IPS-18a (cell line): ENCODE measurements around the gene RND2.

ENCODE experiments used
- H3K27ac ChIP-seq: one replicate; pipeline ENCODE4 v1.5.1; 2013; ENCODE audit warnings: low read length
- H3K27me3 ChIP-seq: one replicate; pipeline ENCODE4 v1.6.1; 2013; ENCODE audit warnings: mild to moderate bottlenecking, low read length; ENCODE audit not compliant: control insufficient read depth, insufficient read depth
- H3K36me3 ChIP-seq: one replicate; pipeline ENCODE4 v1.6.1; 2013; ENCODE audit warnings: low read depth, low read length; ENCODE audit not compliant: control insufficient read depth
- H3K4me1 ChIP-seq: one replicate; pipeline ENCODE4 v1.6.1; 2013; ENCODE audit warnings: low read depth, low read length; ENCODE audit not compliant: control insufficient read depth
- H3K4me3 ChIP-seq: one replicate; pipeline ENCODE4 v1.5.1; 2013; ENCODE audit warnings: low read length
- H3K9ac ChIP-seq: one replicate; pipeline ENCODE4 v1.6.1; 2013; ENCODE audit warnings: mild to moderate bottlenecking, low read length, moderate library complexity
- H3K9me3 ChIP-seq: one replicate; pipeline ENCODE4 v1.6.1; 2013; ENCODE audit warnings: low read depth, low read length; ENCODE audit not compliant: control insufficient read depth

Gene RND2

DNA sequence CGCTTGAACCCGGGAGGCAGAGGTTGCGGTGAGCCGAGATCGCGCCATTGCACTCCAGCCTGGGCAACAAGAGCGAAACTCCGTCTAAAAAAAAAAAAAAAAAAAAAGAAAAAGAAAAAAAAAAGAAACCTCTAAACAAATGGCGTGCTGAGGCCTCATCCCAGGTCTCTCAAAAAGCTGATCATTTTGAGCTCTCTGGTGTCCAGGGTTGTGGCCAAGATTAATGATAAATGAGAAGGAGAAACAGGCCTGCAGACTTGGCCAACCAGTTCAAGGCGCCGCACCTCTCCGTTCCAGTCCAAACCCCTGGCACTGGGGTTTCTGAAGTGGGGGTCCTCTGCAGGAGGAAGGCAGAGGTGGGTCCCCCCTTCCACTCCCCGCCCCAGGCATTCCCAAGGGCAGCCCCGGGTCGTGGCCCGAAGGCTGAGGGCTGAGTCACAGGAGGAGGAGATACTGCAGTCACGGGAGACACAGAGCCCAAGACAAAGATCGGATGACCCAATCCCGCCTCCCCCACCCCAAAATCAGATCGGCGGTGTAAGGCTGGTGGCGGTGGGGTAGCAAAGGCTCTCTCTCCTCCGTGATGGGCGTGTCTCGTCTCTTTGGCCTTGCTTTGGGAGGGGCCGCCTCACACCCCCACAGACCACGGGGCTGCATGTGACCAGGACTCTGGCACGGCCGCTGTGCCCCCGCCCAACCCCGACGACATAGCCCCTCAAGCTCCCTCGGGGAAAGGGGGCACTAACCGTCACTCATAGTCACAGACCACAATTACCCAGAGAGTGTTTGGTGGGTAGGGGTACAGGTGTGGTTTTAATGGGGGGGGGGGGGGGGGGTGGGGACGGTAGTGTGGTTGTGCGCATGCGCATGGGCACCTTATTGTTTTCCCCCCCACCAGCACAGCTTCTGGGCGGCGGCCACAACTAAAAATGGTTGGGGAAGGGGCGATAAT lies 4.0 kb upstream of the RND2 start:
- peaks cover 16% of the 10 kb centered on the region for H3K36me3 ChIP-seq
- H3K27ac ChIP-seq, result no peak overlapping the region
- peak overlapping the region; percentile 85 for H3K9ac ChIP-seq
- H3K4me3 ChIP-seq, result peak overlapping the region; percentile 77
- H3K4me1 ChIP-seq, result peaks cover 13% of the 10 kb centered on the region
- no peaks in the 10 kb centered on the region for H3K27me3 ChIP-seq
- H3K9me3 ChIP-seq, result no peaks in the 10 kb centered on the region

DNA sequence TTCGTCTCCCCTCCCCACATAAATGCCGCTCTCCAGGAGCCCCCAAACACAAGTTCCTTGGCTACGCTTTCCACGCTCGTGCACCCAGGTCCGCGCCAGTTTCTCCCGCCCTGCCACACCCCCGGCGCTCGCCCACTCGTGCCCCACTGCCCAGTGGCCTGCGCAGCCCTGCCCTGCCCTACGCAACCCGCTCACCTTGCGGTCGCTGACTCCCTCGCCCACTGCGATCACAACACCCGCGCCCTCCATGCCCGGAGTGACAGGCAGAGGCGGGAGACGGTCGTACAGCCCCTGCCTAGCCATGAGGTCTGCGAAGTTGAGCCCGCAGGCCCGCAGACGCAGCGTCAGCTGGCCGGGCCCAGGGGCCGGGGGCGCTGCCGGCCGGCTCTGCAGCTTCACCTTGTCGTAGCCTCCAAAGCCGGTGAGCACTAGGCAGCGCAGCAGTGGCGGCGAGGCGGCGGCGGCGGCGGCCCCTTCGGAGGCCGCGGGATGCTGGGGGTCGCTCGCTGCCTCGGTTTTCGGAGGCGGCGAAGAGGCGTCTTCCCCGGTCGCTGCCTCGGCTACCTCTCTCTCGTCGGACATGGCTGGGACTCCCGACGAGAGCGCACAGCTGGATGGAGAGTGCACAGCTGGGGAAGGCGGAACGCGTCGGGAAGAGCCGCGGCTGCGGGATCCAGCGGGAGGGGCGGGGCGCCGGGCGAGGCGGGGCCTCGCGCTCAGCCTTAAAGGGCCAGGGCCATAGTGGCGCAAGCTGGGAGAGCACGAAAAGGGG lies 3.1 kb upstream of the RND2 start, which contains the start of gene VAT1:
VAT1 (minus strand) TSS at position 645 of the 772 bp plus-strand sequence; CDS start at position 582, 63 bp downstream.
- no peaks in the 10 kb centered on the region for H3K27me3 ChIP-seq
- H3K36me3 ChIP-seq, result peaks cover 10% of the 10 kb centered on the region
- H3K9me3 ChIP-seq, result no peaks in the 10 kb centered on the region
- H3K4me1 ChIP-seq, result peaks cover 19% of the 10 kb centered on the region
- peak within 1 kb of the TSS; percentile 77 for H3K4me3 ChIP-seq
- H3K9ac ChIP-seq, result peak within 1 kb of the TSS; percentile 85
- H3K27ac ChIP-seq, result no peak within 1 kb of the TSS

DNA sequence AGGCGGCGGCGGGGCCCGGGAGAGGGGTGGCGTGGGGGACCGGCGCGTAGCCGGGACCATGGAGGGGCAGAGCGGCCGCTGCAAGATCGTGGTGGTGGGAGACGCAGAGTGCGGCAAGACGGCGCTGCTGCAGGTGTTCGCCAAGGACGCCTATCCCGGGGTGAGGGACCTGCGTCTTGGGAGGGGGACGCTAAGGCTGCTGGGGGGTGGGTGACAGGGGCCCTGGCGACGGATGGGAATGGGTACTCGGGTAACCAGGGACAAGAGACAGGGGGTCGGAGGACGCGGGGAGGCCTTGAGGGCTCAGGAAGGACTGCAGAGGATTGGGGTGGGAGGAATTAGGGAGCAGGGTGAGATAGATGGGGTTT lies 243 bp downstream of the RND2 start:
- no peaks in the 10 kb centered on the region for H3K36me3 ChIP-seq
- no peaks in the 10 kb centered on the region for H3K27me3 ChIP-seq
- H3K4me1 ChIP-seq, result peaks cover 21% of the 10 kb centered on the region
- no peak overlapping the region for H3K27ac ChIP-seq
- H3K9me3 ChIP-seq, result no peaks in the 10 kb centered on the region
- peak overlapping the region; percentile 38 for H3K9ac ChIP-seq
- H3K4me3 ChIP-seq, result peak overlapping the region; percentile 75

DNA sequence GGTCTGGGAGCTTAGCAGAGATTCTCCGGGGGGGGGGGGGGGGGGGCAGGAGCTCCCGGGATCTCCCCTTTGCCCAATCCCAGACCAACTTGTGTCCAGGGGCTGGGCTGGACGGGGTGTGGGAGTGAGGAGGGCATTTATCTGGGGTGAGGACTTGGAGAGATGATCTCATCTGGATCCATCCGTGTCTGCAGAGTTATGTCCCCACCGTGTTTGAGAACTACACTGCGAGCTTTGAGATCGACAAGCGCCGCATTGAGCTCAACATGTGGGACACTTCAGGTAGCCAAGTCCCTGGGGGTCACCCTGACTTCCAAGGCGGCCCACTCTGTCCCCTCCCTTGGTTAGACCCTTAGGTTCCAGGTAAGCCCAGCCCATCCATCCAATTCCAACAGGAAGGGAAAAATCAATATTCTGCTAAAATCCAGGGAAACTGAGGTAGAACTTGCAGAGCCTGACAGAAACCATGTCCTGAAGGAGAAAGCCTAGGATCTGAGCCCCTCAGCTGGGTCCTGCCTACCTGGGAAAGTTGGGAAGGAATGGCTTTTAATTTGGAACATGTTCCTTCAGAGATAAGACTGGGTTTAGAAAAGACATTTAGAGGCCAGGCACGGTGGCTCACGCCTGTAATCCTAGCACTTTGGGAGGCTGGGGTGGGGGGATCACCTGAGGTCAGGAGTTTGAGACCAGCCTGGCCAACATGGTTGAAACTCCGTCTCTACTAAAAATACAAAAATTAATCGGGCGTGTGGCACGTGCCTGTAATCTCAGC lies 921 bp downstream of the RND2 start:
- Histone ChIP-seq H3K27me3 (no peaks in the 10 kb centered on the region), H3K4me3 (peak overlapping the region; percentile 75)

DNA sequence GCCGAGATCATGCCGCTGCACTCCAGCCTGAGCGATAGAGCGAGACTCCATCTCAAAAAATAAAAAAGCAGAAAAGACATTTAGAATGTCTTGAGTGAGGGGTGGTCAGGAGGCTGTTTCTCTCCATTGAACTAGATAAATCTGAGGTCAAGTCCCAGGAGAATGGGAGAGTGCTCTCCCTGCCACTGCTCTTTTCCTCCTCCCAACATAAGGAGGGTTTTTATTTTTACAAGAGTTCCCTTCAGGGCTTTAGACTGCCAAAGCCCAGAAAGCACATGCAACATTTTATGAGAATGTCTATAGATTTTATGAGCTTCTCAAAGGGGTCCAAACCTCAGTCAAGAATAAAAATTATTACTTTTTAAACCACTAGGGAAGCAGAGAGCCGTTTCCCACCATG lies 1.6 kb downstream of the RND2 start:
- H3K9ac ChIP-seq, result no peak overlapping the region
- no peaks in the 10 kb centered on the region for H3K9me3 ChIP-seq

More for the DNA sequence above, 921 bp downstream of the RND2 start:
- no peaks in the 10 kb centered on the region for H3K9me3 ChIP-seq
- peaks cover 18% of the 10 kb centered on the region for H3K4me1 ChIP-seq
- H3K9ac ChIP-seq, result peak overlapping the region; percentile 38
- no peaks in the 10 kb centered on the region for H3K36me3 ChIP-seq
- no peak overlapping the region for H3K27ac ChIP-seq

DNA sequence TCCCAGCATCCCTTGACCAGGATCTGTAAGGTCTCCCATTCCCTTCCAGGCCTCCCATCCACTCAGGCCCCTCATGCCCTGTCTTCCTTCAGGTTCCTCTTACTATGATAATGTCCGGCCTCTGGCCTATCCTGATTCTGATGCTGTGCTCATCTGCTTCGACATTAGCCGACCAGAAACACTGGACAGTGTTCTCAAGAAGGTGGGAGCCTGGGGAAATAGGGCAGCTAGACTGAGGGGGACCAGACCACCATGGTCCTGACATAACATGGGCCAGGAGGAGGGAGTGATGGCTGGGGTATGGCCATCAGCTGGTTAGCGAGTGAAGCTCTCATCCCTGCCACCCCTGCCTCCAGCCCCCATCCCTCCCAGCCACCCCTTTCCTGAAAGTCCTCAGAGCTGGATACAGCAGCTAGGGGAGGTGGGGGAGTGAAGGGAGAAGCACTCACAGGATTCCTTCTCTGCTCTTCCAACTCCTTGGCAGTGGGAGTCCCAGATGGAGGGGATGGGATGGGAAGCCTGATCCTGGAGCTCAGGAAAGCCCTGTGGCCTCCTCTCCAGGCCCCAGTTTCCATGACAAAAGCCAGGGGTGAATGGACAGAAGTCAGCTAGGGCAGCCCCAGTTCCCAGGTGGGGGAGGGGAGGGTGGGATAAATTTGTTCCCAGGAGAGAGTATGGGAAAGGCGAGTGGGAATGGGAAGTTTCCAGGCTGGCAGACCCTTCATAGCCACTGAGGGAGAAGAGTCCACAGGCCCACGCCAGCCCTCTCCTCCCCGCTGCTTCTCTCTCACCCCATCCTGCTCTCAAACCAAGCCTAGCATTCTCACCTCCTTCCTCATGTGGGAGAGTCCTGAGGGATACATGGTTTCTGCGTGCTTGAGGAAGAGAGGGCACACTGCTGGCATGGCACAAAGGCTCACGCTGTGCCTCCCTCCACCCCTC lies 2.3 kb downstream of the RND2 start:
- Histone ChIP-seq H3K9ac (no peak overlapping the region), H3K36me3 (no peaks in the 10 kb centered on the region), H3K27me3 (no peaks in the 10 kb centered on the region), H3K4me1 (peaks cover 25% of the 10 kb centered on the region), H3K9me3 (no peaks in the 10 kb centered on the region), H3K4me3 (peak overlapping the region; percentile 5), H3K27ac (peak overlapping the region; percentile 4)

More for the DNA sequence above, 1.6 kb downstream of the RND2 start:
- Histone ChIP-seq H3K4me1 (peaks cover 23% of the 10 kb centered on the region), H3K4me3 (peak overlapping the region; percentile 5), H3K27ac (no peak overlapping the region), H3K27me3 (no peaks in the 10 kb centered on the region), H3K36me3 (no peaks in the 10 kb centered on the region)

DNA sequence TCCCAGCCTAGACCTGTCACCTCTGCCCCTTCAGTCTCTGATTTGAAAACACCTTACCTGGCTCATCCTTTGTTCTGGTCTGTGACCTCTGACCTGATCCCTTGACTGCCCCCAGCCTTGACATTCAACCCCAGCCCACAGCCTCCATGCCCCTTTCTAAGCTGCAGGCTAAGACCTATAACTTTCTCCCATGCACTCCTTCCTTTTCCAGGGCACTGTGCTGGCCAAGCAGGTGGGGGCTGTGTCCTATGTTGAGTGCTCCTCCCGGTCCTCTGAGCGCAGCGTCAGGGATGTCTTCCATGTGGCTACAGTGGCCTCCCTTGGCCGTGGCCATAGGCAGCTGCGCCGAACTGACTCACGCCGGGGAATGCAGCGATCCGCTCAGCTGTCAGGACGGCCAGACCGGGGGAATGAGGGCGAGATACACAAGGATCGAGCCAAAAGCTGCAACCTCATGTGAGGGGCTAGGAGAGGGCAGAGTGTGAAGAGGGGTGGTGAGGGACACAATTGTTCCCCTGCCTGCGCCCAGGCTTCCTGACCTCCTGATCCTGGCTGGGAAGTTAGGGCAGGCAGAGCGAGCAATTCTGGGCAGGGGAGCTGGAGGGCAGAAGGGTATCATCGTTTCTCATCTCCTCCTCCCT lies 3.3 kb downstream of the RND2 start:
- Histone ChIP-seq H3K4me3 (no peak overlapping the region), H3K9ac (no peak overlapping the region), H3K4me1 (peaks cover 28% of the 10 kb centered on the region), H3K27me3 (no peaks in the 10 kb centered on the region), H3K9me3 (no peaks in the 10 kb centered on the region), H3K36me3 (no peaks in the 10 kb centered on the region), H3K27ac (no peak overlapping the region)

DNA sequence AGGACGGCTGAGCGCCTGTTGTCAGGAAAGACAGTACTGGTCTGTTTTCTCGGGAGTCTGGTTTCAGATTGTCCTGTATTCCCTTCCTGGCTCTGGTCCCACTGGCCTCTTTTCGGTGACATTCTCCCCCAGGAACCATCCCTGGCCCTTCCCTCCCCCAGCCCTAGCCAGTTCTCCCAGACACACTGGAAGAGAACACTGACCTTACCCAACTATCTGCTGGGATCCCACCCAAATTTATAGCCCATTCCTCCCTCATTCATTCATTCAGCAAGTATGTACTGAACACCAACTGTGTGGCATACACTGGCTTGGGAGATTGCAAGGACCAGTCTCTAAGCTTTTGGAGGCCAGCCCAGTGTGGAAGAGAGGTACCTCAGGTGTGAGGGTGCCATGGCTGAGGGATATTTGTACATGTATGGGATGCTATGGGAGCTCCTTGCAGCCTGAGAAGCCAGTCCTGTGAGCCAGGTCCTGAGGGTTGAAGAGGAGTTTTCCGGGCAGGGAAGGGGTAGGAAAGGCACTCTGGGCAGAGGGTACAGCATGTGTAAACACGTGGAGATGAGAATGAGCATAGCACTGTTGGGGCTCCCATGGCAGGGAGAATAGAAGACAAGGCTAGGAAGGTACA lies 5.2 kb downstream of the RND2 start:
- no peak overlapping the region for H3K27ac ChIP-seq
- no peak overlapping the region for H3K9ac ChIP-seq
- H3K4me3 ChIP-seq, result no peak overlapping the region
- H3K4me1 ChIP-seq, result peaks cover 46% of the 10 kb centered on the region
- no peaks in the 10 kb centered on the region for H3K27me3 ChIP-seq
- H3K36me3 ChIP-seq, result no peaks in the 10 kb centered on the region
- no peaks in the 10 kb centered on the region for H3K9me3 ChIP-seq

DNA sequence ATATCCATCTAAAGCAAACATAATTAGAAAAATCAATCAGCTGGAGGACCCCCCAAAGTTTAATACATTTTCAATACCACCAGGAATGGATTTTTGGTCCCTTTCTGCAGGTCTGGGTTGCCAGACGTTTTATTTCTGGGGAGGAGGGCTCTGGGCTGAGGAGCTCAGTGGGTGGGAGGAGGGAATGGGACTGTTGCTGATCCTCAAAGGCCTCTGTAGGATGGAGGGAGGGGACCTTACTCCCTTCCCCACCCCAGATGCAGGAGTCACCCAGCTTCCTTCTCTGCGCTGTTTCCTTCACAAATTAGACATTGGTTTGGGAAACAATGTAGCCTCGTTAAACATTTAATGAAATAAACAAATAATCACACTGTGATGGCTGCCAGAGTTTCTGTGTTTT lies 6.6 kb downstream of the RND2 start:
- Histone ChIP-seq H3K27me3 (no peaks in the 10 kb centered on the region), H3K27ac (no peak overlapping the region), H3K4me3 (no peak overlapping the region), H3K4me1 (peaks cover 48% of the 10 kb centered on the region), H3K36me3 (no peaks in the 10 kb centered on the region), H3K9me3 (no peaks in the 10 kb centered on the region), H3K9ac (no peak overlapping the region)
